ENCODE data around the gene KSR1. TPM values are rescaled to one million over a fixed set of nuclear protein-coding genes. Genes with fewer than 3 reads are reported as not detected.

KSR1 gene
- total RNA-seq, 2 experiments from 2014 or later = 44.4 to 47.6 TPM

DNA sequence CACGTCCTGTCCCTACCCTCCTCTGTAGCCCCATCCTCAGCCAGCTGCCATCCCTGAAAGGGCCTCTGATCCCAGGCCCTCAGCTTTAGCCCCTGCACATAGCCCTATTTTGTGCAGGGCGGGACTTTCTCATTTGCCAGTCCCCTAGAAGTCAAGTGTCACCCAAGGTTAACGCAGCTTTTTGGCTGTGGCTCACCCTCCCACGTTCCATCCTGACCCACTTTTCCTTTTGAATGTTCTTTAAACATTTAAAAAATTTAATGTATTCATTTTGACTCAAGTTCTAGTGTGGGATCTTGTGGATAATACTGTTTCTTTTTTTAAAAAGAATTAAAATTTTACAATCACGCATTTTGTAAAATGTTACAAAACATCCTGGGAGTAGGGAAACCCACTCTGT lies 112.6 kb downstream of the KSR1 start:
- H3K9me3 Mint-ChIP-seq = no peaks in the 10 kb centered on the region
- H3K4me3 Mint-ChIP-seq = no peak overlapping the region
- ChIA-PET CTCF (interaction anchor here (1.8 to 2.0 kb wide), 2 partner anchors 22 to 31 kb away, joined by 7 to 10 read pairs; no protein-coding TSS in a partner anchor), POLR2A (no interaction called here)
- no peak for DNase-seq
- peaks cover 8% of the 10 kb centered on the region for H3K36me3 Mint-ChIP-seq (ENCODE audit: low read depth)
- H3K27ac Mint-ChIP-seq = peak overlapping the region; percentile 1
- H3K4me1 Mint-ChIP-seq = peaks cover 66% of the 10 kb centered on the region
- H3K27me3 Mint-ChIP-seq = no peaks in the 10 kb centered on the region

DNA sequence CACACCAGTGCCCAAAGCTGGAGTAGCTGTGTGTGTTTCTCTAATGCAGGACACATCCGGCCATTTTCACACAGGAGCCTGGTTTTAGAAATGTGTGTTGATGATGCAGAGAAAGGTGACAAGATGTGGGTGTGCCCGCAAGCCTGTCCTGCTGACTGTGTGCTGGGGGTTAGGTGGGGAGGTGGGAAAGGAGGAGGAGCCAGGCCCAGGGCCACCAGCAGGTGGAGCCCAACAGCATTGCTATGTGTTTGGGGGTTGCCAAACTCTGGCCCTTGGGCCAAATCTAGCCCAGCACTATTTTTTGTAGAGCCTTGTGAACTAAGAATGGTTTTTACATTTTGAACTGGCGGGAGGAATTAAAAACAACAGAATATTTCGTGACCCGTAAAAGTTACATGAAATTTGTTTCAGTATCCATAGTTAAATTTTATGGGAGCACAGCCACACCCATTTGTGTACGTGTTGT lies 113.0 kb downstream of the KSR1 start:
- Mint-ChIP-seq H3K4me1 (peaks cover 68% of the 10 kb centered on the region), H3K9me3 (no peaks in the 10 kb centered on the region), H3K27me3 (no peaks in the 10 kb centered on the region), H3K4me3 (no peak overlapping the region), H3K36me3 (ENCODE audit: low read depth) (peaks cover 5% of the 10 kb centered on the region), H3K27ac (peak overlapping the region; percentile 1)
- ChIA-PET POLR2A (no interaction called here), CTCF (interaction anchor here (0.8 to 2.0 kb wide), 4 partner anchors 9 to 31 kb away, joined by 4 to 10 read pairs (median 6); no protein-coding TSS in a partner anchor)
- DNase-seq = peak; percentile 62

DNA sequence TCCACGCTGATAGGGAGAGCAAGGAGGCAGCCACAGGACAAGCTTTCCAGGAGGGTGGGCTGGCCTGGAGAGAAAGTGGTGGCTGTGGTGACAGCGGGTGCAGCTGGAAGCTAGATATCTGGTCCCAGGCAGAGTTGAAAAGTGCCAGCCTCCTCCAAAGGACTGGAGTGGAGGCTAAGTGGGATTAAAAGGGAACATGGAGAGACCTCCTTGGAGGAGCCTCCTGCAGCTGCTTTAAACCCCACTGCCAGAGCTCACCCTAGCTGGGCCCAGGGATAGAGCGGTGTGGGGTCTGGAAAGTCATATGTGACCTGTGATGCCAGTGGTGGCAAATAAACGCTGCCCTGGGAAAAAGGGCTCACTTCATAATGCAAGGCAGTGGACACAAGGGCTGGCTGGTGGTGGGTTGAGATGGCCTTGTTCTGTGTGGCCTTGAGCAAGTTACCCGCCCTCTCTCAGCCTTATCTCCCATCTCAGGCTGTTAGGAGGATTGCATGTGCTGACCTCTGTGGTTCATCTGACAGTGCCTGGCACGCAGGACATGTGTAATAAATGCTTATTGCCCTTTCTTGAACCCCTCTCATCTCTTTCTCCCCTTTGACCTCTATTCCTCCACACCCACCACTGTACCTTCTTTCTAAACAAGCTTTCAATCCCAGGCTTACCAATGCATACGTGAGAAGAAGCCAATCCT lies 113.8 kb downstream of the KSR1 start:
- no peak overlapping the region for H3K4me3 Mint-ChIP-seq
- POLR2A ChIA-PET = no interaction called here
- H3K36me3 Mint-ChIP-seq (ENCODE audit: low read depth) = peaks cover 2% of the 10 kb centered on the region
- DNase-seq = no peak
- peak overlapping the region; percentile 62 for H3K27ac Mint-ChIP-seq
- no peaks in the 10 kb centered on the region for H3K27me3 Mint-ChIP-seq
- H3K9me3 Mint-ChIP-seq = no peaks in the 10 kb centered on the region
- CTCF ChIA-PET = interaction anchor here (0.8 to 1.8 kb wide), 4 partner anchors 9 to 30 kb away, joined by 4 to 7 read pairs (median 4); no protein-coding TSS in a partner anchor
- peaks cover 69% of the 10 kb centered on the region for H3K4me1 Mint-ChIP-seq

DNA sequence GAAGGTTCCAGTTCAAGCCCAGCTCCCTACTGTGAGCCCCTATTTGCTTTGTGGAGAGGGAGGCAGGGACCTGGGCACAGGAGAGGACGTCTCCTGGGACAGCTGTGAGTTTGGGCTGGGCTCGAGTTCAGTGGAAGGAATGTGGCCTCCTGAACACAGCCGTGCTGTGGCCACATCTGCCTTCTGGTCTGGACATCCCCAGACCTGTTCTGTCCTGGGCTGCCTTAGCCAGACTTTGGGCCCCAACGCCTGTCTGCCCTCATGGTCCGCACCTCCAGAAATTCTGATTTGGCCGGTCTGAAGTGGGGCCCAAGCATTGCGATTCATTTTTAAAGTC lies 114.3 kb downstream of the KSR1 start:
- ChIA-PET POLR2A (no interaction called here), CTCF (interaction anchor here (1.2 kb wide), 1 partner anchor 29 kb away, joined by 4 read pairs; no protein-coding TSS in a partner anchor)
- H3K4me3 Mint-ChIP-seq = no peak overlapping the region
- H3K4me1 Mint-ChIP-seq = peaks cover 70% of the 10 kb centered on the region
- peaks cover 2% of the 10 kb centered on the region for H3K36me3 Mint-ChIP-seq (ENCODE audit: low read depth)
- H3K27ac Mint-ChIP-seq = peak overlapping the region; percentile 62
- H3K27me3 Mint-ChIP-seq = no peaks in the 10 kb centered on the region
- H3K9me3 Mint-ChIP-seq = no peaks in the 10 kb centered on the region
- DNase-seq = no peak

DNA sequence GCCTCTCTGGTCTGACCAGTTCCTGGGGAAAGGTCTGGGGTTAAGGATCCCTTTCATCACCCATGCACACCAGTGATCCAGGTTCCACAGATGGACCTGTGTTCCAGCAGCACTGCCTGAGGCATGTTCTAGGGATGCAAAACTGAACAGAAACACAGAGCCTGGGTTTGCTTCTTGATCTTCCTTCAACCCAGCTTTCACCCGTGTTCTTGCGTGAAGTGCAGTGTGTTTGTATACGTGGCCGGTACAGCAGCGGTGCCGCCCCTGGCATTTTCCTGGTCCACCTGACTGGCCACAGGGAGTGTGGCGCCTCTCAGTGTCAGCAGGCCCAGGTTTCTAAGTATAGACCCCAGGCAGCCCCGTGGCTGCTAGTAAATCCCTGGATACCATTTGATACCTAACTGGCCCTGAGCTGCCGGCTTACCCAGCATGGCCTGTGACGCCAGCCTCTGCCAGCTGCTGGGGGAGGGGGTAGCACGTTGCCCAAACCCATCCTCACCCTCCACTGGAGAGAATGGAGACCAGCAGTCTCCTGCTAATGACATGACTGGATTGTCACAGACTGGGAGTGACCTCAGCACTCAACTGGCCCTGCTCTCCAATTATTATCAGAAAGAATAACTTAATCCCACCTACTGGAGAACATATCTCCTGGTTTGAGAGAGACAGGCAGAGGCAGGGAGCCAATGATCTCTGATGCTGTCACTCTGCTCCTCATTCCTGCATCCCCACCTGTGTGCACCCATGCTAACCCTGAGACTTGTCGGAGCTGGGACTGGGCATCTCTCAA lies 115.5 kb downstream of the KSR1 start:
- DNase-seq = no peak
- no peak overlapping the region for H3K27ac Mint-ChIP-seq
- ChIA-PET CTCF (no interaction called here), POLR2A (no interaction called here)
- peaks cover 70% of the 10 kb centered on the region for H3K4me1 Mint-ChIP-seq
- no peaks in the 10 kb centered on the region for H3K27me3 Mint-ChIP-seq
- no peaks in the 10 kb centered on the region for H3K9me3 Mint-ChIP-seq
- no peaks in the 10 kb centered on the region for H3K36me3 Mint-ChIP-seq (ENCODE audit: low read depth)
- no peak overlapping the region for H3K4me3 Mint-ChIP-seq

DNA sequence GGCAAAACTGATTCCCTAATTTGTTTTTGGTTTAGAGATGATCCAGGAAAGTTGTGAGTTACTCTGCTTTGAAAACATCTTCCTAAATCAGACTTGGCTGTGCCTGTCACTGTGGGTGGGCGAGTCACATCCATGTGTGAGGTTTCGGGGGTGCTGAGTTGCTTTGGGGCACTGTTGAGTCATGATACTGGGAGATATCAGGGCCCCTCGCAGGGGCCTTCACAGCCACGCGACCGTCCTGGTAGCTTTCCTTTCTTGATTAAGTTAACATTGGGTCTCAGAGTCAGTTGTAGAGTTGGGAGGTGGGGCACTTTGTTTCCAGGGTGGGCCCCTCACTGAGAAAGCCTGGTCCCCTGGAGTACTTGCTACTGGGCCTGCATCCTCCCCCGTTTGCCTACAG lies 116.4 kb downstream of the KSR1 start:
- H3K4me3 Mint-ChIP-seq = no peak overlapping the region
- H3K36me3 Mint-ChIP-seq (ENCODE audit: low read depth) = no peaks in the 10 kb centered on the region
- H3K27me3 Mint-ChIP-seq = no peaks in the 10 kb centered on the region
- ChIA-PET POLR2A (interaction anchor here (1.0 kb wide), 1 partner anchor 279 kb away, joined by 3 read pairs; no protein-coding TSS in a partner anchor), CTCF (interaction anchor here (2.1 kb wide), 1 partner anchor 27 kb away, joined by 9 read pairs; no protein-coding TSS in a partner anchor)
- H3K9me3 Mint-ChIP-seq = no peaks in the 10 kb centered on the region
- H3K27ac Mint-ChIP-seq = peak overlapping the region; percentile 42
- peaks cover 71% of the 10 kb centered on the region for H3K4me1 Mint-ChIP-seq
- DNase-seq = peak; percentile 31

DNA sequence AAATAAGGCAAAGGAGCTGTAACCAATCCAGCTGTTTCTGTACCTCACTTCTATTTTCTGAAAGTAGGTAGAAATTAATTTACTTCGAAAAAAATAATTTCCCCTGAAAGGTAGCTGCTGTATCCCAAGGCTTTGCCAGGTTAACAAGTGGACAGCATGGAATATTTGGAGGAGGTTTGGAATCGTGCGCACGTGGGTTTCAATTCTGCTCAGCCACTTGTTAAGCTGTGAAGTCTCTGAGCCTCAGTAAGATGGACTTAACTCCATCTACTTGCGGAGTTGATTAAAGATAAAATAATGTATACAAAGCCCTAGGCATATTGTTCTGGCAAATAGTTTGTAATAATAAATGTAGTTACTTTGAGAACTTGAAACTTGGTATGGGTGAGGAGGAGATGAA lies 117.3 kb downstream of the KSR1 start:
- peaks cover 74% of the 10 kb centered on the region for H3K4me1 Mint-ChIP-seq
- no peaks in the 10 kb centered on the region for H3K36me3 Mint-ChIP-seq (ENCODE audit: low read depth)
- no peaks in the 10 kb centered on the region for H3K27me3 Mint-ChIP-seq
- ChIA-PET POLR2A (interaction anchor here (1.0 kb wide), 1 partner anchor 11 kb away, joined by 4 read pairs; no protein-coding TSS in a partner anchor), CTCF (interaction anchor here (0.6 to 2.1 kb wide), 2 partner anchors 26 to 1270 kb away, joined by 3 to 9 read pairs; no protein-coding TSS in a partner anchor)
- DNase-seq = no peak
- H3K9me3 Mint-ChIP-seq = no peaks in the 10 kb centered on the region
- H3K27ac Mint-ChIP-seq = no peak overlapping the region
- no peak overlapping the region for H3K4me3 Mint-ChIP-seq

DNA sequence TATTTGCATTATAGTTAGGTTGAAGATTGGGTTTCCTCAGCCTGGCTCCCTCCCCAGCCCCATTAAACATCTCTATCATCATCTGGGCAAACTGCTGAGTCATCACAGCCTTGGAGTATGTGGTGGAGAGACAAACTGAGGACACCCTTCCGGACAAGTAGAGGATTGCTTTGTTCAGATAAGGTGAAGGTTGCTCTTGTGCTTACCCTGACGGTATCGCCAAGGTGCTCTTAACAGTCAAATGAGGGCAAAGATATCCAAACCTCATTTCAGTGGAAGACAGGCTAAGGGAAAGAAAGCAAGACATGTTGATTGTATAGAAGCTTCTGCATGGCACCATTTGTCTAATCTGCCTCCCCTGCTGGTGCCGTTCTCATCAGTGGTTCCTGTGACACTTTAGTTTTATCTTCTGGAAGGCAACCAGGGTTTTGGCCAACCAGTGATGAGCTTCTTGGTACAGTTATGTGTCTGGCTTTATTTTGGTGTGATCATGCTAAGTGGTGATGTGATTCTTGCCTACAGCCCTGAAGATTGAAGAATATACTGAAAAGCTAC lies 117.8 kb downstream of the KSR1 start:
- DNase-seq = no peak
- no peaks in the 10 kb centered on the region for H3K27me3 Mint-ChIP-seq
- CTCF ChIA-PET = interaction anchor here (0.6 to 2.1 kb wide), 4 partner anchors 9 to 1269 kb away, joined by 3 to 9 read pairs (median 3); no protein-coding TSS in a partner anchor
- peak overlapping the region; percentile 7 for H3K27ac Mint-ChIP-seq
- POLR2A ChIA-PET = interaction anchor here (1.0 to 1.3 kb wide), 2 partner anchors 11 to 15 kb away, joined by 3 to 4 read pairs; no protein-coding TSS in a partner anchor
- H3K4me3 Mint-ChIP-seq = no peak overlapping the region
- H3K9me3 Mint-ChIP-seq = no peaks in the 10 kb centered on the region
- H3K36me3 Mint-ChIP-seq (ENCODE audit: low read depth) = no peaks in the 10 kb centered on the region
- H3K4me1 Mint-ChIP-seq = peaks cover 76% of the 10 kb centered on the region

DNA sequence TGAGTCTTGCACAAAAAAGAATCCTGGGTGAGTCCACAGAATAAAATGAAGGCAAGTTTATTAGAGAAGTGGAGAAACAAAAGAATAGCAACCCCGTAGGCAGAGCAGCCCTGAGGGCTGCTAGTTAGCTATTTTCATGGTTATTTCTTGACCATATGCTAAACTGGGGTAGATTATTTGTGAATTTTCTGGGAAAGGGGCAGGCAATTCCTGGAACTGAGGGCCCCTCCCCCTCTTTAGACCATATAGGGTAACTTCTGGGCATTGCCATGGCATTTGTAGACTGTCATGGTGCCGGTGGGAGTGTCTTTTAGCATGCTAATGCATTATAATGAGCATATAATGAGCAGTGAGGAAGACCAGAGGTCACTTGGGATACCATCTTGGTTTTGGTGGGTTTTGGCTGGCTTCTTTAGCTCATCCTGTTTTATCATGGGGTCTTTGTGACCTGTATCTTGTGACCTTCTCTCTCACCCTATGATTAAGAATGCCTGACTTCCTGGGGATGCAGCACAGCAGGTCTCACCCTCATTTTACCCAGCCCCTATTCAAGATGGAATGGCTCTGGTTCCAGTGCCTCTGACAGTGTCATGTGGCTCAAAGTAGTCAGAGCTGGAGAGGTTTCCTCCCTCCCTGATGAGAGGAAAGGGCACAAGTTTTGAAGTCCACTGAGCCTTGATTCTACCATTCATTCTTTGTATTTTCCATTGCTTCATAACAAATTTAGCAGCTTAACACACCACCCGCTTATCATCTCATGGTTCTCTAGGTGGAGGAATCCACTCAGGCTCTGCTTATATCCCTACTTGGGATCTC lies 119.1 kb downstream of the KSR1 start:
- no peak overlapping the region for H3K27ac Mint-ChIP-seq
- ChIA-PET POLR2A (interaction anchor here (1.0 to 1.3 kb wide), 2 partner anchors 14 to 119 kb away, joined by 3 read pairs; partner anchors contain the start of gene KSR1), CTCF (no interaction called here)
- H3K36me3 Mint-ChIP-seq (ENCODE audit: low read depth) = no peaks in the 10 kb centered on the region
- DNase-seq = no peak
- no peak overlapping the region for H3K4me3 Mint-ChIP-seq
- no peaks in the 10 kb centered on the region for H3K9me3 Mint-ChIP-seq
- peaks cover 77% of the 10 kb centered on the region for H3K4me1 Mint-ChIP-seq
- H3K27me3 Mint-ChIP-seq = no peaks in the 10 kb centered on the region

DNA sequence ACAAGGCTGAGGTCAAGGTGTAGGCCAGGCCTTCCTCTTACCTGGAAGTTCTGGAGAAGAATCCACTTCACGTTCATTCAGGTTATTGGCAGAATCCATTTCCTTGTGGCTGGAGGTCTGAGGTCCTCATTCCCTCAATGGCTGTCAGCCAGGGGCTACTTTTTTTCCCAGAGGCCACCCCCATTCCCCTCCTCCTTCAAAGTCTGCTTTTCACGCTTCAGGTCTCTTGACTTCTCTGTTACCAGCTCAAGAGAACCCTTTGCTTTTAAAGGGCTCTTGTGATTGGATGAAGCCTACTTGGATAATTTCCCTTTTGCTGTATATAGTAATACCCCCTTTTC lies 119.6 kb downstream of the KSR1 start:
- ChIA-PET CTCF (no interaction called here), POLR2A (interaction anchor here (1.0 kb wide), 1 partner anchor 120 kb away, joined by 3 read pairs; the partner anchor contains the start of gene KSR1)
- Mint-ChIP-seq H3K36me3 (ENCODE audit: low read depth) (no peaks in the 10 kb centered on the region), H3K4me1 (peaks cover 79% of the 10 kb centered on the region), H3K27ac (no peak overlapping the region), H3K9me3 (no peaks in the 10 kb centered on the region), H3K4me3 (no peak overlapping the region), H3K27me3 (no peaks in the 10 kb centered on the region)
- no peak for DNase-seq

DNA sequence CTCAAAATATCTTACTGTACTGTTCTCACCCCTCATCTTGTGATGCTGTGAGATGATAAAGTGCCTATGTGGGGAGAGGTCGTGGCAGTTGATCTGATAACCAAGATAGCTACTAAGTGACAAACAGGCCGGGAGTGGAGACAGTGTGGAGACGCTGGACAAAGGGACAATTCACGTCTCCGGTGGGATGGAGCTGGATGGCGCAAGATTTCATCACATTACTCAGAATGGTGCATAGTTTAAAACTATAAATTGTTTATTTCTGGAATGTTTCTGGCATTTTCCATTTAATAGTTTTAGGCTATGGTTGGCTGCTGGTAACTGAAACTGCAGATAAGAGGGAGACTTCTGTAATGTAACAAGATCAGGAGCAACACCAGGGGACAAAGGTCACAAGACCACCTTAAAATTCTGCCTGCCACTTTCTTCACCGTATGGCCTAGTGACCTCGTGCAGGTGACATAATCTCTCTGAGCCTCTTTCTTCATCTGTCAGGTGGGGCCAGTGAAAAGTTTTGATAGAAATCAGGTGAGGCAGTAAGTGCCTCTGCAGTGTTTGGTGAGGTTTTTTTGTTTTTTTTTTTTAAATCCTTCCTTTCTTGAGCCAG lies 120.3 kb downstream of the KSR1 start:
- Mint-ChIP-seq H3K9me3 (no peaks in the 10 kb centered on the region), H3K4me1 (peaks cover 84% of the 10 kb centered on the region), H3K27me3 (no peaks in the 10 kb centered on the region), H3K36me3 (ENCODE audit: low read depth) (no peaks in the 10 kb centered on the region), H3K27ac (peak overlapping the region; percentile 70), H3K4me3 (no peak overlapping the region)
- no peak for DNase-seq
- CTCF ChIA-PET = interaction anchor here (1.2 to 4.6 kb wide), 2 partner anchors 24 to 32 kb away, joined by 3 to 42 read pairs; no protein-coding TSS in a partner anchor
- POLR2A ChIA-PET = interaction anchor here (1.2 to 1.4 kb wide), 2 partner anchors 32 to 103 kb away, joined by 4 to 6 read pairs; no protein-coding TSS in a partner anchor

Measured in activated CD4-positive, alpha-beta memory T cell treated with anti-CD3 and anti-CD28 coated beads, Interleukin-2, amount 10 ng/mL, durations not matched to agents 7 days and 5 days (primary cell).